A673 (cell line): Measurements from ENCODE around the gene PARD3. TPM values are rescaled to one million over a fixed set of nuclear protein-coding genes. Genes with fewer than 3 reads are reported as not detected.

Experiments used
- BruUV-seq: library from RNA; stranded (reverse); fragments of 400-500 nt; replicated peaks from 2 replicates; lab custom pipeline; 2021; lab: Mats Ljungman, UMichigan
- CTCF ChIA-PET: fragments of 300-600 bp; sonication (Branson Sonifier 250); formaldehyde crosslinking; loops from one replicate; lab custom pipeline; 2022; ENCODE audit warnings: antibody characterized with exemption; lab: Charles Lee
- POLR2A ChIA-PET: fragments of 300-600 bp; sonication (Branson Sonifier 250); formaldehyde crosslinking; loops from one replicate; lab custom pipeline; 2022; ENCODE audit warnings: antibody characterized with exemption; ENCODE audit not compliant: low non-redundant PET; lab: Charles Lee
- DNase-seq: peaks from one replicate; pipeline ENCODE4 v3.0.0-alpha.2; 2015; ENCODE audit warnings: low spot score
- H3K27ac ChIP-seq: fragments of 200-600 bp; sonication (generic); 2 replicates; pipeline ENCODE4 v1.5.1; 2016; ENCODE audit warnings: mixed run types, low read depth, mild to moderate bottlenecking, mixed read lengths, antibody characterized with exemption, low read length; ENCODE audit not compliant: poor library complexity, severe bottlenecking
- H3K27me3 ChIP-seq: fragments of 200-600 bp; sonication (generic); replicated peaks from 2 replicates; pipeline ENCODE4 v1.6.1; 2017; ENCODE audit warnings: mixed run types, low read depth, mild to moderate bottlenecking, mixed read lengths, antibody characterized with exemption, low read length; ENCODE audit not compliant: insufficient read depth, poor library complexity
- H3K36me3 ChIP-seq: fragments of 200-600 bp; sonication (generic); 2 replicates; pipeline ENCODE4 v1.6.1; 2016; ENCODE audit warnings: mixed run types, mild to moderate bottlenecking, mixed read lengths, antibody characterized with exemption, low read length; ENCODE audit not compliant: insufficient read depth, poor library complexity, severe bottlenecking
- H3K4me1 ChIP-seq: fragments of 200-600 bp; sonication (generic); 2 replicates; pipeline ENCODE4 v1.6.1; 2017; ENCODE audit warnings: mixed run types, mild to moderate bottlenecking, mixed read lengths, antibody characterized with exemption, low read length; ENCODE audit not compliant: insufficient read depth, poor library complexity, severe bottlenecking
- H3K4me3 ChIP-seq: fragments of 200-600 bp; sonication (generic); 2 replicates; pipeline ENCODE4 v1.5.1; 2016; ENCODE audit warnings: low read depth, mixed run types, mild to moderate bottlenecking, mixed read lengths, low read length; ENCODE audit not compliant: poor library complexity, severe bottlenecking
- H3K9me3 ChIP-seq: fragments of 200-600 bp; sonication (generic); 2 replicates; pipeline ENCODE4 v1.6.1; 2016; ENCODE audit warnings: mixed run types, low read depth, mild to moderate bottlenecking, mixed read lengths, antibody characterized with exemption, low read length; ENCODE audit not compliant: poor library complexity, severe bottlenecking
- EZH2 ChIP-seq: fragments of 200-600 bp; sonication (generic); IDR thresholded peaks from 2 replicates; pipeline ENCODE4 v1.6.1; 2017; ENCODE audit warnings: borderline replicate concordance, low read depth, mild to moderate bottlenecking, mixed read lengths, antibody characterized with exemption, low read length; ENCODE audit not compliant: poor library complexity, severe bottlenecking
- intact Hi-C: fragments of 100-400 bp; cut with micrococcal nuclease; formaldehyde crosslinking; loops from one replicate; pipeline ENCODE4 v1.10.0; 2022; ENCODE audit not compliant: unreplicated experiment
- total RNA-seq: library from RNA; stranded (reverse); gene quantifications from 2 replicates; pipeline ENCODE4 v1.2.3, GENCODE V29; 2021
- TF ChIP-seq, protein P1 (sequence below): fragments of 300-800, 200-600 bp; sonication (generic); conservative IDR thresholded peaks from 2 replicates; pipeline ENCODE4 v1.5.1; 2017; ENCODE audit warnings: low read depth, mild to moderate bottlenecking, antibody characterized with exemption, low read length, moderate library complexity, mixed read lengths

Gene PARD3
- total RNA-seq, 1 experiment from 2014 or later = 28.0 TPM

DNA sequence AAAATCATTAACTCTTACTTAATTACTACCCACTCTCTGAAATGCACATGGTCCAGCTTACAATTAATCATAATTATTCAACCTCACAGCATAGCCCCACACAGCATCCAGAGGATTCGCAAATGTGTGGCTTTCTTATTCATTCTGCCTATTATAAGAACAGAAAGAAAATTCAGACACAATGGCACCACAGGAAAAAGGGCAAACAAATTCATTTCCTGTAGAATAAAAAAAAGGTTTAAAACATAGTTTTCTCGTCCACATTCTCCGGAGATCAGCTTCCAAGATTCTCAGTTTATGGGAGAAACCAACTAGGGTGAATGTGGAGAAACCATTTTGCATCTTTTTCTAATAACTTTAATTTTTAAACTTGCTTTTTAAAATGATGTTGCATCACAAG is 201.6 kb downstream of the PARD3 start:
- no peaks in the 10 kb centered on the region for H3K27me3 ChIP-seq
- DNase-seq = peak; percentile 82
- H3K36me3 ChIP-seq = no peaks in the 10 kb centered on the region
- peaks cover 20% of the 10 kb centered on the region for H3K4me1 ChIP-seq
- no TSS peak for BruUV-seq
- peak overlapping the region; percentile 14 for H3K4me3 ChIP-seq
- intact Hi-C loops = no loop called here
- H3K27ac ChIP-seq = peak overlapping the region; percentile 31
- ChIA-PET POLR2A (no interaction called here), CTCF (no interaction called here)
- TF ChIP-seq, protein P1, sequence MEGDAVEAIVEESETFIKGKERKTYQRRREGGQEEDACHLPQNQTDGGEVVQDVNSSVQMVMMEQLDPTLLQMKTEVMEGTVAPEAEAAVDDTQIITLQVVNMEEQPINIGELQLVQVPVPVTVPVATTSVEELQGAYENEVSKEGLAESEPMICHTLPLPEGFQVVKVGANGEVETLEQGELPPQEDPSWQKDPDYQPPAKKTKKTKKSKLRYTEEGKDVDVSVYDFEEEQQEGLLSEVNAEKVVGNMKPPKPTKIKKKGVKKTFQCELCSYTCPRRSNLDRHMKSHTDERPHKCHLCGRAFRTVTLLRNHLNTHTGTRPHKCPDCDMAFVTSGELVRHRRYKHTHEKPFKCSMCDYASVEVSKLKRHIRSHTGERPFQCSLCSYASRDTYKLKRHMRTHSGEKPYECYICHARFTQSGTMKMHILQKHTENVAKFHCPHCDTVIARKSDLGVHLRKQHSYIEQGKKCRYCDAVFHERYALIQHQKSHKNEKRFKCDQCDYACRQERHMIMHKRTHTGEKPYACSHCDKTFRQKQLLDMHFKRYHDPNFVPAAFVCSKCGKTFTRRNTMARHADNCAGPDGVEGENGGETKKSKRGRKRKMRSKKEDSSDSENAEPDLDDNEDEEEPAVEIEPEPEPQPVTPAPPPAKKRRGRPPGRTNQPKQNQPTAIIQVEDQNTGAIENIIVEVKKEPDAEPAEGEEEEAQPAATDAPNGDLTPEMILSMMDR = no peak
- no peak for TF ChIP-seq EZH2
- H3K9me3 ChIP-seq = no peaks in the 10 kb centered on the region

DNA sequence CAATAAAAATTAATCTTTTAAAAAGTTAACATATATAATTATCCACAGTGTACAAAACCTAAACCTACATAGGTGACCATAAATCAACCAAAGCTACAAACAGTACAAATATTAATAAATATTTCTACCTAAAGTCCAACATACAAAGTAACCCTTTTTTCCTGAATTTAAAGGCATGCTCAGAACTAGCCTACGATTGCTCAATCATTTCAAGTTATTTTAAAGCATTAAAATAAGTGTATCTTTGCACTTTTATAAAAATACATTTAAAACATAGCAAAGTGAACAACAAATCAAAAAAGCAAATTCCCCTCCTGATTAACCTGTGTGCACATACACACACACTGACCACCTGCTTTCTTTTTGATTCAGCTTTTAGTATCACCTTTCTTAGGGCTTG is 202.2 kb downstream of the PARD3 start:
- peak overlapping the region; percentile 14 for H3K4me3 ChIP-seq
- DNase-seq = no peak
- ChIA-PET POLR2A (no interaction called here), CTCF (no interaction called here)
- intact Hi-C loops = no loop called here
- peaks cover 24% of the 10 kb centered on the region for H3K4me1 ChIP-seq
- BruUV-seq = no TSS peak
- H3K36me3 ChIP-seq = no peaks in the 10 kb centered on the region
- TF ChIP-seq, protein P1 = no peak
- TF ChIP-seq EZH2 = no peak
- no peaks in the 10 kb centered on the region for H3K27me3 ChIP-seq
- peak overlapping the region; percentile 31 for H3K27ac ChIP-seq
- H3K9me3 ChIP-seq = no peaks in the 10 kb centered on the region

- CTCF ChIA-PET = no interaction called here
- intact Hi-C loops = no loop called here
- H3K4me1 ChIP-seq = peaks cover 29% of the 10 kb centered on the region
- no peak overlapping the region for H3K27ac ChIP-seq
- POLR2A ChIA-PET = no interaction called here
- H3K9me3 ChIP-seq = no peaks in the 10 kb centered on the region
- BruUV-seq = no TSS peak
- H3K36me3 ChIP-seq = no peaks in the 10 kb centered on the region
- no peak for DNase-seq
- H3K4me3 ChIP-seq = no peak overlapping the region
- TF ChIP-seq, protein P1 = no peak
- no peak for TF ChIP-seq EZH2
- no peaks in the 10 kb centered on the region for H3K27me3 ChIP-seq
Observed at GRCh38 chr10:34612446-34612845, 202.7 kb downstream of the PARD3 start.
